GM11168 (cell line): ENCODE data around the gene CLCN3.

ENCODE experiments used
- in situ Hi-C: fragments of 300-500 bp; cut with MboI; formaldehyde crosslinking; loops from one replicate; pipeline ENCODE4 v1.12.0; 2022; ENCODE audit warnings: low sequenced_read_pairs; ENCODE audit not compliant: unreplicated experiment

Gene CLCN3

DNA sequence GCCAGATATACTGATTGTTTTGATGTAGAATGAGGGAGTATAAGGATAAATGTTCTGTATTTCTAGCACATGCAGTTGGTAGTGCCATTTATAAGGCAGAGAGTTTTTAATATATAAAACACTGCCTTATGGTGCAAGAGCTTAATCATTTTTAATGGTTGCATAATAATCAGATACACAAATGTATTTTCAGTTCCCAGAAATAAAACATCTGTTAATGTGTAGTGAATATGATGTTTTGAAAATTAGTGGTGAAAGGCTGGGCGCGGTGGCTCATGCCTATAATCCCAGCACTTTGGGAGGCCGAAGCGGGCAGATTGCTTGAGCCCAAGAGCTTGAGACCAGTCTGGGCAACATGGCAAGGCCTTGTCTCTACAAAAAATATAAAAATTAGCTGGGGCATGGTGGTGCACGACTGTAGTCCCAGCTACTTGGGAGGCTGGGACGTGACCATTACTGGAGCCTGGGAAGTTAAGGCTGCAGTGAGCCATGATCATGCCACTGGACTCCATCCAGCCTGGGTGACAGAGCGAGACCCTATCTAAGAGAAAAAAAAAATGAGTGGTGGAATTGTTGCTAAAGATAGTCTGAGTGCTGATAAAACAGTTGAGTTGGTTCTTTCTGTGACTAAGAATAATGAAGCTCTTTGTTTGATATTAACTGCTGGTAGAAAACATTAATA is 29.3 kb downstream of the CLCN3 start:
- in situ Hi-C loops = no loop called here

DNA sequence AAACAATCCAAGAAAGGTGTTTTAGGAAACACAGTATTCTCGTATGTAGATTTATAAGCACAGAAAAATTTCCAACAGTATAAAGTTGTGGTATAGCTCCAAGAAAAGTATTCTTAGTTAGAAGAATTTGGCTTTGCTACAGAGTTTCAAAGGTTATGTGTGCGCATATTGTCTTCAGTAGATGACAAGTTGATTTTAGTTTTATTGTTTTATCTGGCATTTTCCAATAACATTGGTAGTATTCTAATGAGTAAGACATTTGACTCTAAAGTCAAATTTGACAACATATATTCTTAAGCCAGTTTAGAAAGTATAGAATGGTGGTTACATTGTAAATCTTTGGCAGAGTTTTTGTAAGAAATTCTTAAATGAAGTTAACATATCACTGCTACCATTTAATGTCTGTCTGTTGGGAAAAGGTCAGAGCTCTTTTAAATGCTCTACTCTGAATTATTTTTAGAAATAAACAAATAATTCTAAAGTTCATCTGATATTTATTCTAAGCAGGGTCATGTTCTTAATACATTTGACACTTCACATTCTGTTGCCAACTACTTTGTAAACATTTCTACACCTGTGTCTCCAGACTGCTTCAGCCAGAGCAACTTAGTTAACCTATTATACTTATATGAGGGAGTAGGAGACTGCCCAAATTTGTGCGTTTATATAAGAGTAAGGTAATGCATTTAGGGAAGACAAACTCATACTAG is 30.0 kb downstream of the CLCN3 start:
- in situ Hi-C loops = no loop called here

DNA sequence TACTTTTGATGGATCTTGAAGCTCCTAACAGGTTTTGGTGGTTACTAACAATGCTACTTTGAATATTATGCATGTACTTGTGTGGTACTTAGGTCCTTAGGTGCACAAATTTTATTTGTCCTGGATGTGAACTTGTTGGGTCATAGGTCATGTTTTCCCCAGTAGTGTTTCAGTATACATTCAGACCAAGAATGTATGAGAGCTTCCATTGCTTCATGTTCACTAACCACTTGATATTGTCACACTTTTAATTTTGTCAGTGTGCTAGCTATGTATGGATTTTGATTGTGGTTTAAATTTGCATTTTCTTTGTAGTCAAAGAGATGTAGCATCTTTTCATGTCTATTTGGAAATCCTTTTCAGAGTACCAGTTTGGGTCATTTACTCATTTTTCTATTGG is 32.2 kb downstream of the CLCN3 start:
- in situ Hi-C loops = no loop called here

DNA sequence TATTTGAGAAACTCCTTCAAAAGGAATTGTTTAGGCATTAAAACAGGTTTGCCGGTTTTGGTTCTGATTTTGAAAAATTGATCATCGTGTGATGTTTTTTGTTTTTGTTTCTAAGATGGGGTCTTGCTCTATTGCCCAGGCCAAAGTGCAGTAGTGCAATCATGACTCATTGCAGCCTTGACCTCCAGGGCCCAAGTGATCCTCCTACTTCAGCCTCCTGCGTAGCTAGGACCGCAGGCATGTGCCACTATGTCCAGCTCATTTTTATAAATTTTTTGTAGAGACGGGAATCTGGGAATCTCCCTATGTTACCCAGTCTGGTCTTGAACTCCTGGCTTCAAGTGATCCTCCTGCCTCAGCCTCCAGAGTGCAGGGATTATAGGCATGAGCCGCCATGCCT is 35.0 kb downstream of the CLCN3 start:
- in situ Hi-C loops = no loop called here

DNA sequence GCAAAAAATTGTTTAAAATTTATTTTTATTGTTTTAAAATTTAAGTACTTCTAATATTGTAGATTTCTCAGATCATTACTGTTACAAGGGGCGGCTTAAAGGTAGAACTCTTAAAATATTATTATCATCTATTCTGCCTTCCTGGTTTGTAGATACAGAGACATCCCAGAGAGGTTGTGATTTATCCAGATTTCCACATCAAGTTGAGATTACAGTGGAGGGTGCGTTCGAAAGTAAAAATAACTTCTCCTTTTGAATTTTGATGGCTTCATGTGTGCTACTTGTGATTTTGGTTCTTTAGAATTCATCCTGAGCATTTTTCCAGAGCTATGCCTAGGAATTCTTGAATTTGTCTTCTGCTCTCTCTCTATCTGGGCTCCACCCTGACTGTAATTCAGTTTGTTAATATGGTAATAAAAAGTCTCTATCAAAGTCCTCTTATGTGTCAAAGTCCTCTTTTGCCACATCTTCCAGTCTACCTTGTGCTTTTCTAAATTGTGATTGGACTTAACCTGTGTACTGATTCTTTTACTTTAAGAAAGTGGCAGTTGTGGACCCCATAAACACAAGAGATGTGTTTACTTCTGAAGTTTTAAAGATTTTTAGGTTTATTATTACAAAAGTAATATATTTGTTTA is 37.2 kb downstream of the CLCN3 start:
- in situ Hi-C loops = no loop called here

DNA sequence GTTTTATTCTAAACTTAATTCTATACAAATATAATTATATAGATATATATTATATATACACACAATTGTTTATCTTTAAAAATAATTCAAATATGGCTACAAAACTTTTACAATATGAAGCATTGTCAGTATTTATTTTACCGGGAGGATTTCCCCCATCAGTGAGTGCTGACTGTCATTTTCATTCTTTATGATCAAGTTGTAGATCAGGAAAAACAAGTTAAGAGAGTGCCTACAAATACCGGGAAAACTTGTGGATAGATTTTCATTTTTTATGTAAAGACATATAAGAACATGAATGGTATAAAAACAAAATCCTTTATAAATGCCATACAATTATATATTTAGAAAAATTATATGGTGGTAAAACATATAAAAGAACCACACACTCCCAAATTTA is 37.8 kb downstream of the CLCN3 start:
- in situ Hi-C loops = no loop called here

DNA sequence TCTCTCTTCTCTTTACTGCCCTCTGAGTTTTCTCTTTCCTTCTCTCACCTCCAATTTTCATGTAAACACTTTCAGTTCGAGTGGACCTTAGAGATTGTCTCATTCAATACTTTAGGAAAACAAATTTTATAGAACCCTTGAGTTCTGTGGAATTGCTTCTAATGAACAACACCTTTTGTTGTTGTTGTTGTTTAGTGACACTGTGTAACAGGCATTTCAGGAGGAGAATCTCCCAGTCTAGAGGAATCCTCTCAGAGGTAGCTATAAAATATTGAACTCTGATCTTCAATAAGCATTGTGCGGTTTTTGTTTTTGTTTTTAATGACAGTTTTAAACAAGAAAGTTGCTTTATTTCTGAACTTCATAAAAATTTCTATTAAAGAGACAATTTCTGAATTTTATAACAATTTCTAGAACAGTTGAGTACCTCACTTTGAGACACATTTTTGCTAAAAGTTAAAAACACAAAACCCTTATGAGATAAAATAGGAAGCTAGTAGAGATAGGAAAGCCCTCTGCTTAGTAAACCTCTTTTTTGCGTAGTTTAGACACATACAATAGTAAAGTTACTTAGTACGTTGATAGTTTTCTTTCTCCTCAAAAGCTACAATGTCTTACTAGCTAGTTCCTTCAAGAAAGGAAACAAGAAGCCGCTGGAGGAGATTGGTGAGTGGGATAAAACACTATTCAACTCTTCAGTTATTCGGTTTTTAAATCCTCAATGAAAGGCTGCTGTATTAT is 38.8 kb downstream of the CLCN3 start:
- in situ Hi-C loops = no loop called here

DNA sequence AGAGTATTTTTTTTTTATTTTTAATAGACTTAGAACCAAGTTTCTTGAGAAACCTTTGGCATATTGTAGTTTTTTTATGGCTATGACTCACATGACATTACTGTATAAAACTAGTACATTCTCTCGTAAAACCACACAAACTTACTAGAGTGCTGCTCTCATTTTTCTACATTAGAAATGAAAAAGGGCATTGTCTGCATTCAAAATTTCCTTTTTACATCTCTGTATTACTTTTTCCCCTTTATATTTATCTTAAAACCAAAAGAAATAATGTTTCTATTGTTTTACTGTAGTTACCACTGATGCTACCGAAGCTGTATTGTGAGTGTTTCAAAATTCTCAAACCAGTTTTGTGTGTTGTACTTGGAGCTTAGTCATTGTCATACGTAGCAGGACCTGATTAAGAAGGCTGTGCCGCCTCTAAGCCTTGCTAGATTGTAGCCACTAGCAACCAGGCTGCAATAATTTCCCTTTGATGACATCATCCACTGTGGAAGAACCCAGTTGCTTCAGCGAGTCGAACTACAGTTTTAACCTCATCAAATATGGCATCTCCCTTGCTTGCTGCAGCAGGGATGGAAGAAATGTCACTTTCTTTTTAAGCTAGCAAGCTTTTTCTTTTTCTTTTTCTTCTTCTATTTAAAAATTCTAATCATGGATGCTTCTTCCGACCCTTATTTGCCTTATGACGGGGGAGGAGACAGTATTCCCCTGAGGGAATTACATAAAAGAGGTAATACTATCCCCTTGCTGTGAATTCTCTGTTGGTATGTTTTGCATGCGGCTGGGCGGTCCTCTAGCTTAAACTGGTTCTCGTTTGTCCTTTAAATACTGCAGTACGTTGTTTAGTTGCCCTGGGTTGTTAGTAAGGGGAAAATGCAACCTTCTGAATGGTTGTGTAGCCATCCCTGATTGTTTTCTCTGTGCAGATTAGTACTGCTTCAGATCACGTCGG is 39.6 kb downstream of the CLCN3 start:
- in situ Hi-C loops = no loop called here

DNA sequence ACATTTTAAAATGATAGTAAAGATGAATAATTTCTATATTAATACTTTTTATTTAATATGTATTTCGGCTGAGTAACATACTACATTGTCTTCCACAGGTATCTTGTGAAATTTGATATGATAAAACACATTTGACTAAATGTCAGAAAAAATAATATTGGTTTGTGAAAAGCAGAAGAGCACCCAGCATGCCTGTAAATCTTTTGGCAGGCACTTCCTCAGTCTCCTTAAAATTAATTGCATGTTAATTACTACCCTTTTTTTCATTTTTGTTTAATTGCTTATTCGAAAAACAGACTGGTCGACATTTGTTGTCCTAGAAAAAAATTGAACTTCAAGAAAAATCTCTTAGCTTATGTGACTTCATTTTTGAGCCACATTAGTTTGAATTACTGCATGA is 40.6 kb downstream of the CLCN3 start:
- in situ Hi-C loops = no loop called here

DNA sequence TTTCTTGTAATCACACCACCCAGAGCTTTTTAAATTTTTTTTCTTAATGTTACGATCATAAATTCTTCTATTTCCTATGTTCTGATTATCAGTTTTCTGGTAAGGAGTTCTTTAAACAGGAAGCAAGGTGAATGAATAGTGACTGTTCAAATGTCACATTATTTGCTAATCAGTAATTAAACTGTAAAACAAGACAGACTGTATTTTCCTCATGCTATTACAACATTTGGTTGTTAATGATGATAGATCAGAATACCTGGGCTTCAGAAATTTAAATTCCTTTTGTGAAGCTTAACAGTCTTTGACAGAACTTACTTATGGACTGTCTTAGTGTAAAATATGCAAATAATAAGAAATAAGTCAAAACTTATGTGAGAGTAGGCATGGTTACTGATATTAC is 41.4 kb downstream of the CLCN3 start:
- in situ Hi-C loops = no loop called here

DNA sequence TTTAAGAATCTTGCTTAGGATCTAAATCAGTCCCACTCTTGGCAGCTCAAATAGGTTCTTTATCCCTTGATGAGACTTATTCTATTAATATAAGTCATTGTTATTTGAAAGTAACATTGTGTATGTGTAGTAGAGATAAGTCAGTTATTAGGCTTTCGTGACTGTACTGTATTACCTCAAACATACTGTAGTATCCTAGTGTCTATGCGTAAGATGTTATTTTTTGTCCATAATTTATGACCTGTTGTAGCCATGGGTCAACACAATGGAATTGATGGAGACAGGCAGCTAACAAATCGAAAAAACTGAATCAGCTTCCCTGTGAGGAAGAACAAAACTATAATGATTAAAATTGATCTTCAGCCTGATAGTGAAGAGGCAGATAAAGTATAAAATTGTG is 41.8 kb downstream of the CLCN3 start:
- in situ Hi-C loops = no loop called here

DNA sequence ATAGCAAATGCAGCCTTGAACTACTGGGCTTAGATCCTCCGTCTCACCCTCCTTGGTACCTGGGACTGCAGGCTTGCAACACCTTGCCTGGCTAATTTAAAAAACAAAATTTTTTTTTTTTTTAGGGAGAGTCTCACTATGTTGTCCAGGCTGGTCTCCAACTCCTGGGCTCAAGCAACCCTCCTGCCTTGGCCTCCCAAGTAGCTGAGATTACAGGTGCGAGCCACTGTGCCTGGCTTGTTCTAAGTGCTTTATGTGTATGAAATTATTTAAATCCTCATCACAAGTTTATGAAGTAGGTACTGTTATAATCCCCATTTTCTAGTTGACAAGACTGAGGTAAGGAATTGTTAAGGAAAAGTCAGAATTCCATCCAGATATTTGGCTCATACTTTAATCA is 43.0 kb downstream of the CLCN3 start:
- in situ Hi-C loops = no loop called here

DNA sequence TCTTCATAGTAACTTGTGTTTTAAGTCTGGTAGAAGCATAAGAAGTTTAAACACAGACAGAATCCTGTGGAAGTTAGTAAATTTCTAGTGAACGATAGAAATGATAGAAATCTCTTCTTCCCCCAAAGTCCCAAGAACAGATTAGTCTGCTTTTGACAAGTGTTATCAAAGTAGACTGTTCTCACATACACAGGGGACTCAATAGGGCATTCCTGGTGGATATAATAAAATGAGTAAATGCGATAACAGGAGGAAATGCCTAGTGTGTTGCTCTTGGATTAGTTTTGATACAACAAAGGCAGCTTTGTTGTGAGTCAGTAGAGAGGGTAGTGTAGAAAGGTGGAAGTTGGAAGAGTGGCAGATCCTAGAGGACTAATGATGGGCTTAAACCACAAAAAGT is 43.5 kb downstream of the CLCN3 start:
- in situ Hi-C loops = no loop called here

DNA sequence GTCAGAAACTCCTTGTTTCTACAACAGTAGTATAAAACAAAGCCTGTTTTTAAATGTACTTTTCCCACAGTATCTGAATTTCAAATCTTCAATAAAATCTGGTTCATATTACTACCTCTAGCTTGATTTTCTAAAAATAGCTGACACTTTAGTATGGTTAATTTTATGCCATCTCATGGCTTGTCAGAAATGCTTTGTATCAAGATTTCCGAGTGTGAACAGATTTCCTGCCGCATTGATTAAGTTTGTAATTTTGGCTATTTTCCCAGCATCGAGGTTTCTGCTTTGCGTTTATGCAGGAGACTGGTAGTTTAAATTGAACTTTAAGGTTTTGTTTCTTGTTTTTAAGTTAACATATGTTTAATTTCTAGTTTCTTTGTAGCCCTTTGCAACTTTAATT is 44.2 kb downstream of the CLCN3 start:
- in situ Hi-C loops = no loop called here

DNA sequence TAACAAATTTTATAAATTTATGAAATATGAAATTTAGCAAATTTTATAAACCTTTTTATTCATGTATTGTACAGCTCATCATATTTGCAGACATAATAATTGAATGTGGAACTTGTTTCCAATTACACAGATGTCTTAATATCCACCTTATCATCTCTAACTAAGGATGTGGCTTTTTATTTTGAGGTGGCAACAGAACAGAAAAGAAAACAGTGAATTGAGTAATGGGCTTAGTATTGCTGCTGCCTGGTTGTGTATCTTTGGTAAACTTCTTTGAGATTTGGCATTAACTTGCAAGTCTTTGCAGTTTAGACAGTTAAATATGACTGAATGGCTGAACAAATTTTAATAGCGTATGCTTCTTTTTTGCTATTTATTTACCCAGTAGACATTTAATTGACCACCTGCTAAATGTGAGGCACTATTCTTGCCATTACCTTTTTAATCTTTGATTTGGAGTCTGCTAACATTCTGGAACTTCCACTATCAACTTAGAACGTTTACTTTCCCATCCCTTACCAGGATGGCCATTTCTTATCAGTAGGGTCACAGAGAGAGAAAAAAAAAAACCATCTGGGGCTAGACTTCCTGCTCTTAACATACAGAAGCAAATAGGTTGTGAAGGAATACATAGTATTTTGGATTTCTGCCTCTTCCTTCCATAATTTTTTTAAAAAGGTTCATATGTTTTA is 44.8 kb downstream of the CLCN3 start:
- in situ Hi-C loops = no loop called here

DNA sequence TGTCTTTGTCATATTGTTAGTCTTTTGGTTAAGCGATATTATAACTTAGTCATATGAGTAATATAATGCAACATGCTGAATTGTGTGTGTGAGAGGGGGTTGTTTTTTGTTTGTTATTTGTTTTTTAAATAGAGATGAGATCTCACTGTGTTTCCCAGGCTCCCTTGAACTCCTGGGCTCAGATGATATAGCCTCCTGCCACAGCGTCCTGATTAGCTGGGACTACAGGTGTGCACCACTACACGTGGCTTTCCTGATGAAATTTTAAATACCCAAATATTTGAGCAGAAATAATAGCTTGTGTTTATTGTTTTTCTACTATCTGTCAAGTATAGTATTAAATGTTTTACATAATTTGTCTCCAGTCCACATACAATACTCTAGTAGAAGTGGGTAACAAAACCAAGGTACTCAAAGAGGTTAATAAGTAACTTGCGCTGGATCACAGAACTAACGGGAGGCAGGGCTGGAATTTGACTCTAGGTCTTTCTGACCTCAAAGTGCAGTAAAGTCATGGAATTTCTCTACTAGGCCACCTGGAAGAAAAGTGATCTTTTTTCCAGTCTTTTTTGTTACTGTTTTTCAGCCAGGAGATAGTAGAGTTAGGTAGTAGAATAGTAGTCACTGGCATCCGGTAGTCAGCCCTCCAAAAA is 47.8 kb downstream of the CLCN3 start:
- in situ Hi-C loops = no loop called here

DNA sequence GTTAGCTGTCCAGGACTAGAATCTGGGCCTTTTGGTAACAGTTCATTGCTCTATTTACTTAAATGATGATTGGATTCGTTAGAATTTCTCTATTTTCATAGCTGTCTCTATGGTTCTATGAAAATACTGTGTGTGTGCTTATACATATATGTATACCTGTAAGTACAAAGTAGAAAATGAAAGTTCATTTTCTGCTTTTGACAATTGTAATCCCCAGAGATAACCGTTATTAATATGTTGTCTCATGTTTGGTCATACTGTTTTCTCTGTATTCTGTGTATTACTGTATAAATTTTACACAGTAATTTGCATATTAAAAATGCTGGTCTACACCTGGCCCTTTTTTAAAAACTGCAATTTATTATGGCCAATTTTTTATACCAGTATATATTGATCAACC is 55.4 kb downstream of the CLCN3 start:
- in situ Hi-C loops = no loop called here

DNA sequence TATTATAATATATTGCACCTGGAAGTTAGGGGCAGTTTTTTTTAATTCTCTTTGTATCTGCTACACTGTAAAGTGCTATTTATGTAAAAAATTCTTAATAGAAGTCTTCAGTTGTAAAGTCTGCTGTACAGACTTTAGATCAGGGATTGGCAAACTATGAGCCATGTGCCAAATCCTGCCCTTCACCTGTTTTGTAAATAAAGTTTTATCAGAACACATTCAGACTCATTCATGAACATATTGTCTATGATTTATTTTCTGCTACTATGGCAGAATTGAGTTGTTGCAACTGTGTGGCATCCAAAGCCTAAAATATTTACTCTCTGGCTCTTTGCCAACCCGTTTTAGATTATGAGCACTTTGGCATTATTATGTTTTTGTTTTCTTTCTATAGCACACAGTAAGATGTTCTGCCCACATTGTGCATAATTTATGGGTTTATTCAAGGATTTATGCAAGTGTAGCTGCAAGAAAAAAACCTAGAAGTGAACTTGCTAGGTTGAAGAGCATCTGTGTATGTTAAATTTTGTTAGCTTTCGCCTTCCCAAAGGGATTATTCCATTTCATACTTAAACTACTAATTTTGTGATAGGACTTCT is 56.9 kb downstream of the CLCN3 start:
- in situ Hi-C loops = no loop called here
